Erythroblast (primary cell): ENCODE results near the gene STIM2.

Source experiments
- GATA1 ChIP-seq: IDR thresholded peaks from 2 replicates; pipeline ENCODE4 v1.6.1; 2011; ENCODE audit warnings: low read depth, mild to moderate bottlenecking, control low read depth, low read length, moderate library complexity
- POLR2A ChIP-seq: IDR thresholded peaks from 2 replicates; pipeline ENCODE4 v1.6.1; 2011; ENCODE audit warnings: mild to moderate bottlenecking, low read length

- TF ChIP-seq POLR2A (no peak), GATA1 (no peak)
These were observed 70.8 kb downstream of the STIM2 start for GRCh38 chr4:26931451-26931850.
